Measurements from ENCODE around the gene KATNBL1.

The KATNBL1 gene

GRCh38 chr15:34241376-34242330 lies 31.8 kb upstream of the KATNBL1 start:
- Histone ChIP-seq H3K36me3 (replicated peaks; ENCODE audit: low read depth, low read length) (no peaks in the 10 kb centered on the region), H3K79me2 (ENCODE audit: low read length) (no peaks in the 10 kb centered on the region), H3K9me3 (ENCODE audit: insufficient read depth, low read length) (no peaks in the 10 kb centered on the region), H4K20me1 (ENCODE audit: insufficient read depth, low read length) (no peaks in the 10 kb centered on the region), H3K27me3 (ENCODE audit: low read depth, low read length) (no peaks in the 10 kb centered on the region), H3K27ac (ENCODE audit: low read length) (no peak overlapping the region), H3K4me1 (ENCODE audit: low read length) (peaks cover 6% of the 10 kb centered on the region), H3K4me3 (ENCODE audit: low read length) (no peak overlapping the region), H3K4me2 (ENCODE audit: low read length) (no peak overlapping the region), H3K9ac (ENCODE audit: low read length) (no peak overlapping the region), H2AFZ (ENCODE audit: low read depth, low read length) (no peak overlapping the region)
- TF ChIP-seq CTCF (IDR thresholded peaks at IDR 0.05; ENCODE audit: low read depth, low read length) (peak; percentile 70), EZH2phosphoT487 (IDR thresholded peaks at IDR 0.05; ENCODE audit: low read depth) (no peak)

- Histone ChIP-seq H3K27ac (ENCODE audit: low read length) (no peak overlapping the region), H3K9ac (ENCODE audit: low read length) (no peak overlapping the region), H3K36me3 (replicated peaks; ENCODE audit: low read depth, low read length) (no peaks in the 10 kb centered on the region), H3K27me3 (ENCODE audit: low read depth, low read length) (no peaks in the 10 kb centered on the region), H3K79me2 (ENCODE audit: low read length) (no peaks in the 10 kb centered on the region), H3K4me1 (ENCODE audit: low read length) (peaks cover 6% of the 10 kb centered on the region), H3K4me3 (ENCODE audit: low read length) (no peak overlapping the region), H4K20me1 (ENCODE audit: insufficient read depth, low read length) (no peaks in the 10 kb centered on the region), H2AFZ (ENCODE audit: low read depth, low read length) (no peak overlapping the region), H3K4me2 (ENCODE audit: low read length) (no peak overlapping the region), H3K9me3 (ENCODE audit: insufficient read depth, low read length) (no peaks in the 10 kb centered on the region)
- TF ChIP-seq EZH2phosphoT487 (IDR thresholded peaks at IDR 0.05; ENCODE audit: low read depth) (no peak), CTCF (IDR thresholded peaks at IDR 0.05; ENCODE audit: low read depth, low read length) (no peak)
These were observed 30.6 kb upstream of the KATNBL1 start for GRCh38 chr15:34240537-34240936.

- Histone ChIP-seq H3K9me3 (ENCODE audit: insufficient read depth, low read length) (no peaks in the 10 kb centered on the region), H3K36me3 (replicated peaks; ENCODE audit: low read depth, low read length) (no peaks in the 10 kb centered on the region), H3K4me2 (ENCODE audit: low read length) (peak overlapping the region; percentile 42; the same call in 1 of the 2 replicates), H3K27ac (ENCODE audit: low read length) (no peak overlapping the region), H3K4me3 (ENCODE audit: low read length) (no peak overlapping the region), H3K4me1 (ENCODE audit: low read length) (peaks cover 6% of the 10 kb centered on the region), H2AFZ (ENCODE audit: low read depth, low read length) (no peak overlapping the region), H3K79me2 (ENCODE audit: low read length) (no peaks in the 10 kb centered on the region), H4K20me1 (ENCODE audit: insufficient read depth, low read length) (no peaks in the 10 kb centered on the region), H3K27me3 (ENCODE audit: low read depth, low read length) (no peaks in the 10 kb centered on the region), H3K9ac (ENCODE audit: low read length) (no peak overlapping the region)
- TF ChIP-seq CTCF (IDR thresholded peaks at IDR 0.05; ENCODE audit: low read depth, low read length) (no peak), EZH2phosphoT487 (IDR thresholded peaks at IDR 0.05; ENCODE audit: low read depth) (no peak)
These were observed 29.4 kb upstream of the KATNBL1 start for GRCh38 chr15:34239151-34239808.

- no peaks in the 10 kb centered on the region for H3K9me3 ChIP-seq (ENCODE audit: insufficient read depth, low read length)
- H3K4me1 ChIP-seq (ENCODE audit: low read length) = no peaks in the 10 kb centered on the region
- no peak for TF ChIP-seq EZH2phosphoT487 (IDR thresholded peaks at IDR 0.05; ENCODE audit: low read depth)
- TF ChIP-seq CTCF (IDR thresholded peaks at IDR 0.05; ENCODE audit: low read depth, low read length) = no peak
- H2AFZ ChIP-seq (ENCODE audit: low read depth, low read length) = no peak overlapping the region
- no peak overlapping the region for H3K9ac ChIP-seq (ENCODE audit: low read length)
- H3K4me3 ChIP-seq (ENCODE audit: low read length) = no peak overlapping the region
- no peak overlapping the region for H3K4me2 ChIP-seq (ENCODE audit: low read length)
- H3K36me3 ChIP-seq (replicated peaks; ENCODE audit: low read depth, low read length) = peaks cover 8% of the 10 kb centered on the region
- H3K27ac ChIP-seq (ENCODE audit: low read length) = no peak overlapping the region
- no peaks in the 10 kb centered on the region for H4K20me1 ChIP-seq (ENCODE audit: insufficient read depth, low read length)
- no peaks in the 10 kb centered on the region for H3K27me3 ChIP-seq (ENCODE audit: low read depth, low read length)
- no peaks in the 10 kb centered on the region for H3K79me2 ChIP-seq (ENCODE audit: low read length)
These were observed 23.7 kb upstream of the KATNBL1 start for GRCh38 chr15:34233614-34234013.

Measured in OCI-LY3 (cell line).